ENCODE measurements around the gene HMGCL.
A peak's percentile ranks its signal among the peaks of the same experiment; 100 is the strongest.
"Not testable (repeated sequence)": the region's sequence is repeated elsewhere in the genome, so short reads cannot be mapped to it uniquely, and the experiment has no call there.

HMGCL gene

DNA sequence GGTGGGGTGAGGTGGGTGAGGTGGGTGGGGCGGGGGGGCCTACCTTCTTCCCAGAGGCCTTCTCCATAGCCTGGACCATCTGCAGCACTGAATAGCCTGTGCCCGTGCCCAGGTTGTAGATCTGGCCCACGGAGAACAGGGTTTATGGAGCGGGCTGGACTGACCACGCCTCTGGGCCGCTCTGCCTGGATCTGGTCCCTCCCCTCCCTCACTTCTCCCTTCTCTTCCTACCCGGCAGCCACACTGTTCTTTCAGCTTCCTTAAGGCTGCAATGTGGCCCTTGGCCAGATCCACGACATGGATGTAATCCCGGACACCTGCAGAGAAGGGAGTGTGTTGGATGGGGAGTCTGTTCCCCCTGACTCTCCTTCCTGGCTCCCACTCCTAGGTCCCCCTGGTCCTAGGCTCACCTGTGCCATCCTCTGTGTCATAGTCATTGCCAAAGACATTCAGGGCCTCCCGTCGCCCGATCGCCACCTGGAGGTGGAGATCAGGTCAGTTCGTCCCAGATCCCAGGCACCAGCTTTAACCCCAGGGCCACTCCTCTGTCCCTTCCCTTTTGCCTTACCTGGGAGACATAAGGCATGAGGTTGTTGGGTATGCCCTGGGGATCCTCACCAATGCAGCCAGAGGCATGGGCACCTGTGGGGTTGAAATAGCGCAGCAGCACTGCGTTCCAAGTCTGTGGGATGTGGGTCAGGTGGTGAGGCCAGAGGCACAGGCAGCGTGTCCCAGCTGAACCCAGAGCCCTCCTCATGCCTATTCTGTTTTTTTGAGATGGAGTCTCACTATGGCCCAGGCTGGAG lies 28.6 kb downstream of the HMGCL start:
- H3K27me3 ChIP-seq (ENCODE audit: control insufficient read depth, insufficient read depth, low read length), result no peaks in the 10 kb centered on the region
- H3K4me1 ChIP-seq (ENCODE audit: control insufficient read depth, insufficient read depth, low read length), result peaks cover 33% of the 10 kb centered on the region
- no peak overlapping the region for H3K9ac ChIP-seq (ENCODE audit: low read depth, low read length)
- H3K36me3 ChIP-seq (ENCODE audit: insufficient read depth, low read length), result peaks cover 50% of the 10 kb centered on the region
- no peak overlapping the region for H3K4me3 ChIP-seq (ENCODE audit: low read length)
- no peaks in the 10 kb centered on the region for H3K9me3 ChIP-seq (replicated peaks; ENCODE audit: low read length)
- H3K4me2 ChIP-seq (ENCODE audit: low read length), result no peak overlapping the region

DNA sequence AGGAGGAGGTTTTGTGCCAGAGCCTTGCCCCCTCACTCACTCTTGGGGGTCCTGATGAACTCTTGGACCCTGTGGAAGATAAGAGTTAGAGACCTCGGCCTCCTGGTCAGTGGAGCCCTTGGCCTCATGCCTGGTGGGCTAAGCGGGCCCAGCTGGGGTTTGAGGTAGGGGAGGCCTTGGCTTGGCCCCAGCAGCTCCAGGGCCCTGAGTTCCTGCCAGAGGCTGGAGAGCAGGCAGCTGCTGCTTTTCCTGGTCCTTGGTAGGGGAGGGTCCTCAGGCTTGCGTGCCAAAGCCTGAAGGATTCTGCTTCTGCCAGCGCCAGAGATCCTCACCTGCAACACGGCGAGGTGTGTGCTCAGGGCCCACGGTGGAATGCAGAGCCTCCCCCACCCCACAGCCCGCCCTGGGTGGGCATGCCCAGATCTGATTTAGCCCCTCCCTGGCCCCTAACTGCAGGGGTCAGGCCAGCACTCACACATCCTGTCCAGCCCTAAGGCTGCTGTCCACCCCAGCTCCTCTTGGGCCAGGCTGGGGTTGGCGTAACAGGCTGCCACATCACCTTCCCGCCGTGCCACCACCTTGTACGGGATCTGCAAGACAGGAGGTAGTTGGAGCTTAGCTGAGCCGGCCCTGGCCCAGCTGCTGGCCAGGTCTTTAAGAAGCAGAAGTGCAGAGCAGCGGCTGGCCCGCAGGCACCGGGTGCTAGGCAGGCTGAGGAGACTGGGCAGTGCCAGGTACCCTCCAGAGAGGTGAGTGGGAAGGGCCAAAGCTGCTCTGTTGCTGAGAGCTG lies 29.4 kb downstream of the HMGCL start:
- H3K4me3 ChIP-seq (ENCODE audit: low read length), result no peak overlapping the region
- H3K36me3 ChIP-seq (ENCODE audit: insufficient read depth, low read length), result peaks cover 50% of the 10 kb centered on the region
- no peaks in the 10 kb centered on the region for H3K27me3 ChIP-seq (ENCODE audit: control insufficient read depth, insufficient read depth, low read length)
- H3K9me3 ChIP-seq (replicated peaks; ENCODE audit: low read length), result no peaks in the 10 kb centered on the region
- H3K9ac ChIP-seq (ENCODE audit: low read depth, low read length), result no peak overlapping the region
- H3K4me1 ChIP-seq (ENCODE audit: control insufficient read depth, insufficient read depth, low read length), result peaks cover 26% of the 10 kb centered on the region
- H3K4me2 ChIP-seq (ENCODE audit: low read length), result no peak overlapping the region

DNA sequence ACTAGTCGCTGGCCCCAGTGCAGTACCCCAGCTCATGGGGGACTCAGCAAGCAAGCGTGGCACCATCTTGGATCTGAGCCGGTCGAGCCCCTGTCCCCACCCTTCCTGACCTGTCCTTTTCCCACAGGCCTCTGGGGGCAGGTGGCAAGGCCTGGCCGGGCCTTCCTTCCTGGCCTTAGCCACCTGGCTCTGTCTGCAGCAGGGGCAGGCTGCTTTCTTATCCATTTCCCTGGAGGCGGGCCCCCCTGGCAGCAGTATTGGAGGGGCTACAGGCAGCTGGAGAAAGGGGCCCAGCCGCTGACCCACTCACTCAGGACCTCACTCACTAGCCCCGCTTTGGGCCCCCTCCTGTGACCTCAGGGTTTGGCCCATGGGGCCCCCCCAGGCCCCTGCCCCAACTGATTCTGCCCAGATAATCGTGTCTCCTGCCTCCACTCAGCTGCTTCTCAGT lies 30.5 kb downstream of the HMGCL start:
- peaks cover 33% of the 10 kb centered on the region for H3K4me1 ChIP-seq (ENCODE audit: control insufficient read depth, insufficient read depth, low read length)
- H3K4me2 ChIP-seq (ENCODE audit: low read length); H3K4me3 ChIP-seq (ENCODE audit: low read length); H3K9ac ChIP-seq (ENCODE audit: low read depth, low read length); H3K9me3 ChIP-seq (replicated peaks; ENCODE audit: low read length); H3K27me3 ChIP-seq (ENCODE audit: control insufficient read depth, insufficient read depth, low read length): not testable (repeated sequence)
- peaks cover 50% of the 10 kb centered on the region for H3K36me3 ChIP-seq (ENCODE audit: insufficient read depth, low read length)

DNA sequence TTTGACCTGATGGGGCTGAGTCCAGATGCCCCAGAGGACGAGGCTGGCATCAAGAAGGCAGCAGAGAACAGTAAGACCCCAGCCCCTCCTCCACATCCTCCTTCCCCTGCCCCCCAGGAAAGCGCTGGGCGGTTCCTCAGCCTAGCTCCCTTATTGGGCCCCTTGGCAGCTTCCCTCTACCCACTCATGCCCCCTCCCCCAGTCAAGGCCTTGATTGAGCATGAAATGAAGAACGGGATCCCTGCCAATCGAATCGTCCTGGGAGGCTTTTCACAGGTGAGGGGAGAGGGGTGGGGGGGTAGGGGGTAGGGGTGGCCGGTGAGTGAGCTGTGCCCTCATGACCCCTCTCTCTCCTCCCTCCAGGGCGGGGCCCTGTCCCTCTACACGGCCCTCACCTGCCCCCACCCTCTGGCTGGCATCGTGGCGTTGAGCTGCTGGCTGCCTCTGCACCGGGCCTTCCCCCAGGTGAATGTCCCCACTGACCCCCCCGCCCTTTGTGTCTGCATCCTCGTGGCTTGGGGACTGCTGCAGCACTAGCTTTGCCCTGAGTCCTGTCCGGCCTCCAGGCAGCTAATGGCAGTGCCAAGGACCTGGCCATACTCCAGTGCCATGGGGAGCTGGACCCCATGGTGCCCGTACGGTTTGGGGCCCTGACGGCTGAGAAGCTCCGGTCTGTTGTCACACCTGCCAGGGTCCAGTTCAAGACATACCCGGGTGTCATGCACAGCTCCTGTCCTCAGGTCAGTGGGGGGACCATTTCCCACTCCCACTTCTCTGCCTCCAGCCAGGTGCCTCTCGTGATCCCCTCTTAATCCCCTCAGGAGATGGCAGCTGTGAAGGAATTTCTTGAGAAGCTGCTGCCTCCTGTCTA lies 31.1 kb downstream of the HMGCL start:
- Histone ChIP-seq H3K27me3 (ENCODE audit: control insufficient read depth, insufficient read depth, low read length) (no peaks in the 10 kb centered on the region), H3K4me3 (ENCODE audit: low read length) (no peak overlapping the region), H3K4me2 (ENCODE audit: low read length) (no peak overlapping the region), H3K36me3 (ENCODE audit: insufficient read depth, low read length) (peaks cover 52% of the 10 kb centered on the region), H3K4me1 (ENCODE audit: control insufficient read depth, insufficient read depth, low read length) (peaks cover 33% of the 10 kb centered on the region), H3K9ac (ENCODE audit: low read depth, low read length) (no peak overlapping the region), H3K9me3 (replicated peaks; ENCODE audit: low read length) (no peaks in the 10 kb centered on the region)

DNA sequence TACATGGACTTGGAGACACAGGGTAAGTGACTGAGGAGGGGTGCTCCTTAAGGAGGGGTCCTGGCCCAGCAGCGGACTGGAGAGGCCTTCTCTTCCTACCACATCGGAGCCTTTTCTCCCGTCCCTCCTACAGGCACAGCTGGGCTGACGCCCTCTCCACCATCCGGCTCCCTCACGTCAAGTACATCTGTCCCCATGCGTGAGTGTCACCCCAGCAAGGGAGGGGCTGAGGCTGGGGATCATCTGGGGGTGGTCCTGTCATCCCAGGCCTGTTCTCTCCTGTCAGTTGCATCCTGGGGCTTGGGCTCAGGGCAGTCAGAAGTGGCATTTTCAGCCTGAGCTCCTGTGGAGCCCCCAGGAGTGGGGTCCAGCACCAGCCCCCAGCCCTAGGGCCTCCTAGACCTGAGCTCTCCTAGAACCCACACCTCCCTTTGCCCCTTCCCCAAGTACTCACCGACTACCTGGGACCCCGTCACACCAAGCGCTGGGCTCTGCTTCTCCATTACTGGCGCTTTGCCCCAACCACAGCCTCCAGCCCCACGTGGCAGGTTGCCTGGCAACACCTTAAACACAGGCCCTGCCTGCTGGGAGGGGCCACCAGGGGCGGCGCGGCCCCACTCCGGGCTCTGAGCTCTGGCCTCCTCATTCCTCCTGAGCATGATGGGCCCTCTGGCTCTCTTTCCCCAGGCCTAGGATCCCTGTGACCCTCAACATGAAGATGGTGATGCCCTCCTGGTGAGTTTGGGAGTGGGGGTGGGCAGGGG lies 32.0 kb downstream of the HMGCL start:
- H3K9ac ChIP-seq (ENCODE audit: low read depth, low read length), result peak overlapping the region; percentile 87
- H3K4me3 ChIP-seq (ENCODE audit: low read length), result no peak overlapping the region
- H3K27me3 ChIP-seq (ENCODE audit: control insufficient read depth, insufficient read depth, low read length), result no peaks in the 10 kb centered on the region
- peaks cover 50% of the 10 kb centered on the region for H3K36me3 ChIP-seq (ENCODE audit: insufficient read depth, low read length)
- H3K9me3 ChIP-seq (replicated peaks; ENCODE audit: low read length), result no peaks in the 10 kb centered on the region
- peaks cover 28% of the 10 kb centered on the region for H3K4me1 ChIP-seq (ENCODE audit: control insufficient read depth, insufficient read depth, low read length)
- peak overlapping the region; percentile 84 for H3K4me2 ChIP-seq (ENCODE audit: low read length)

DNA sequence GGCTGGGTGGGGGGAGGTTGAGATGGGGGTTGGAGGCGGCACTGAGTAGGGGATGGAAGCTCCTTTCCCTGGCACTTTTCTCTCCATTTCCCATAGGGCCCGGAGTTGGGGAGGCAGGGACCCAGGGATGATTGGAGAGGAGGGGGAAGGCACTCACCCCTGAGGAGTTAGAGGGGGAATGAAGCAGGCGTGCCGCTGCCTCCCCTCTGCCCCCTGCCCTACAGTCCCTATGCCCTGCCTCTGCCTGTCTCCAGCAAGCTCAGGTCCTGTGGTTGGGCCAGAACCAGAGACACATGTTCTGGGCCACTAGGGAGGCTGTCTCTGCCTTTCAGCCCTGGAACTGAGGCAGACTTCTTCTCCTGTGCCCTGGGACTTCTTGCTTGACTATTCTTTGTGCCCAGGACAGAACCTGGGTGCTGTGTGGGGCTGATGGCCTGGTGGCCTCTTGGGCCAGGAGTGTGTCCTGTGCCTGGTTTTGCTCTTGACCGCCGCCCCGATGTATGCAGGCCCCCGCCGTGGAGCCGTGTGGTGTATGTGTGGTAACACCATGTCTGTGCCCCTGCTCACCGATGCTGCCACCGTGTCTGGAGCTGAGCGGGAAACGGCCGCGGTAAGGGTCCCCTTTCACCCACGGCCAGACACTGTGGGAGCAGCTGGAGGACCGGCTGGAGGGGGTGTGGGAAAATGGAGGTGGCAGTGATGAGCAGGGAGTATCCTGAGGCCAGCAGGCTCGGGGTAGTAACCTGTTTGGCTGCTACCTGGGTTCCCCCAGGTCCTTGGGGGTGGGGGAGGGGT lies 32.9 kb downstream of the HMGCL start:
- Histone ChIP-seq H3K4me1 (ENCODE audit: control insufficient read depth, insufficient read depth, low read length) (peaks cover 28% of the 10 kb centered on the region), H3K4me3 (ENCODE audit: low read length) (peak overlapping the region; percentile 84), H3K27me3 (ENCODE audit: control insufficient read depth, insufficient read depth, low read length) (no peaks in the 10 kb centered on the region), H3K9me3 (replicated peaks; ENCODE audit: low read length) (no peaks in the 10 kb centered on the region), H3K36me3 (ENCODE audit: insufficient read depth, low read length) (peaks cover 48% of the 10 kb centered on the region), H3K9ac (ENCODE audit: low read depth, low read length) (peak overlapping the region; percentile 87), H3K4me2 (ENCODE audit: low read length) (peak overlapping the region; percentile 84)

DNA sequence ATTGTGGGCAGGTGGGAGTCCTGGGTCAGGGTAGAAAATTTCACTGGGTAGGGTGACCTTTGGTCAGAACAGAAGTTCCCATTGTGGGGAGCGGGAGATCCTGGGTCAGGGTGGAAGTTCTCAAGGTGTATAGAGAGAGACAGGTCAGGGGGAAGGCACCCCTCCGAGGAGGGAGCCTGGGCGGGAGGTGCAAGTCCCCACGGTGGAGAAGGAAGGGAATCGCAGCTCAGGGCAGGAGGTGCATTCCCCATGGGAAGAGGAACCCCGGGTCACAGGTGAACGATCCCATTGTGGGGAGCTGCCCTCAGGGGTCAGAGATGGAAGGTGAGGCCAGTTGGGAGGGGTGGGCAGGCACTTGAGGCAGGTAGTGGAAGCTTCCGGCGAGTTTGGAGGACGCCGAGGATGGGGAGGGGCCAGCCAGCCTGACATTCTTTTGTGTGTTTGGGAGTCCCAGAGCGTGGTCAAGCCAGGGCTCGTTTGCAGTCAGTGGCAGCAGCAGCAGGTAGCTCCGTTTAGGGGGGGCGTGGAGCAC lies 33.6 kb downstream of the HMGCL start:
- Histone ChIP-seq H3K4me2 (ENCODE audit: low read length) (peak overlapping the region; percentile 84), H3K4me1 (ENCODE audit: control insufficient read depth, insufficient read depth, low read length) (peaks cover 28% of the 10 kb centered on the region), H3K27me3 (ENCODE audit: control insufficient read depth, insufficient read depth, low read length) (no peaks in the 10 kb centered on the region), H3K9ac (ENCODE audit: low read depth, low read length) (peak overlapping the region; percentile 87), H3K36me3 (ENCODE audit: insufficient read depth, low read length) (peaks cover 51% of the 10 kb centered on the region), H3K9me3 (replicated peaks; ENCODE audit: low read length) (no peaks in the 10 kb centered on the region), H3K4me3 (ENCODE audit: low read length) (peak overlapping the region; percentile 84)

DNA sequence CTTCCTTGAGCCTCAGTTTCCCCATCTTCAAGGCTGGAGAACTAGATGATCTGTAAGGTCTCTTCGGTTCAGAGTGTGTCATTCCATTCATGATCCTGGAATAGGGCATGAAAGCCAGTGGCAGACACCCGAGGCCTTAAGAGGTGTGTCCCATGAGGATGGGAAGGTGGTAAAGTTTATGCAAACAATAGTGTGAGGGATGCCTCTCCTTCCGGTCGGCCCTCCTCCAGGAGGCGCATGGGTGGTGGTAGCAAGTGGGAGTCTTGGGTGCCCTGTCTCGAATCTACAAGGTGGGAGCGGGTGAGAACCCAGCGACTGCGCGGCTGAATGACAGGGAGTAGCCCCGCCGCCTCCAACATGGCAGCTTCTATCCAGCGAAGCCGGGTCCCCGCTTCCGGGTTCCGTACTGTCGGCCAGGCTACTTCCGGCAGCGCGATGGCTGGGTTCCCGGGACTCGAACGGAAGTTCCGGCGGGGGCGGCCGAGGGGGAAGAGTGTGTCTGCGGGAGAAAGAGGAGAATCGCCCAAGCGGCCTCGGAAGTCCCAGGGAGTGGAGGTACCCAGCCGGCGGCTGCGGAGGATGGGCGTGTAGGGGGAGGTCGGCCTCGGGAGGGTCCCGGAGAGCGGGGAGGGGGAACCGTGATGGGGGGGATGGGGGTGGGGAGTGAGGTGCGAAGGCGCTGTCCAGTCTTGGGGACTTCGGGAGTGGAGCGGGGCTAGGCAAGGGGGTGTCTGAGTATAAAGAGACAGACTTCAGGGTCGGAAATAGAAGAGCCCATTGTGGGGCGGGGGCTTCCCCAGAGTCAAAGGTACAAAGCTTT lies 34.3 kb downstream of the HMGCL start, which contains the start of gene LYPLA2:
Gene LYPLA2, plus strand, starts transcription at position 450 of the 820 bp plus-strand sequence. CDS start 1,538 bp downstream, outside the sequence.
- Histone ChIP-seq H3K4me3 (ENCODE audit: low read length) (peak within 1 kb of the TSS; percentile 84), H3K4me2 (ENCODE audit: low read length) (peak within 1 kb of the TSS; percentile 84), H3K9me3 (replicated peaks; ENCODE audit: low read length) (no peaks in the 10 kb centered on the region), H3K9ac (ENCODE audit: low read depth, low read length) (peak within 1 kb of the TSS; percentile 87), H3K27me3 (ENCODE audit: control insufficient read depth, insufficient read depth, low read length) (no peaks in the 10 kb centered on the region), H3K4me1 (ENCODE audit: control insufficient read depth, insufficient read depth, low read length) (peaks cover 28% of the 10 kb centered on the region), H3K36me3 (ENCODE audit: insufficient read depth, low read length) (peaks cover 50% of the 10 kb centered on the region)

DNA sequence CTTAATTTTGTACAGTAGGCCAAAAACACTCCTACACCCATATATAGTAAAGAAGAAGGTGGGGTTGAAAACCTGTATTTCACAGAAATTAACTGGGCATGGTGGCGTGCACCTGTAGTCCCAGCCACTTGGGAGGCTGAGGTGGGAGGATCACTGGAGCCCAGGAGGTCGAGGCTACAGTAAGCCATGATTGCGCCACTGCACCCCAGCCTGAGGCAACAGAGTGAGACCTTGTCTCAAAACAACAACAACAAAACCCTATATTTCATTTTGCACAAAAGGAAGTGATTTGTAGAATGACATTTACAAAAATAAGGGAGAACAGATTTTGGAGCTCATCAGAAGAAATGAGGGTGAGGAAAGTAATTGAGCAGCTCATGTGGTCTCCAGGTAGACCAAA lies 36.5 kb downstream of the HMGCL start:
- Histone ChIP-seq H3K4me2 (ENCODE audit: low read length) (no peak overlapping the region), H3K27me3 (ENCODE audit: control insufficient read depth, insufficient read depth, low read length) (no peaks in the 10 kb centered on the region), H3K4me1 (ENCODE audit: control insufficient read depth, insufficient read depth, low read length) (peaks cover 28% of the 10 kb centered on the region), H3K36me3 (ENCODE audit: insufficient read depth, low read length) (peaks cover 54% of the 10 kb centered on the region), H3K9me3 (replicated peaks; ENCODE audit: low read length) (no peaks in the 10 kb centered on the region), H3K9ac (ENCODE audit: low read depth, low read length) (no peak overlapping the region), H3K4me3 (ENCODE audit: low read length) (no peak overlapping the region)

All from skeletal muscle satellite cell (primary cell).